ENCODE results near the gene TMED7. TPM values are rescaled to one million over a fixed set of nuclear protein-coding genes. Genes with fewer than 3 reads are reported as not detected.

The TMED7 gene
- total RNA-seq, 1 donor from 2014 or later, result 66.8 TPM

- Mint-ChIP-seq H3K4me1 (ENCODE audit: low read depth, unreplicated experiment) (no peaks in the 10 kb centered on the region), H3K36me3 (ENCODE audit: unreplicated experiment) (no peaks in the 10 kb centered on the region), H3K27ac (ENCODE audit: unreplicated experiment) (no peak overlapping the region), H3K27me3 (ENCODE audit: unreplicated experiment) (no peaks in the 10 kb centered on the region), H3K9me3 (ENCODE audit: unreplicated experiment) (no peaks in the 10 kb centered on the region), H3K4me3 (ENCODE audit: unreplicated experiment) (no peak overlapping the region)
- DNase-seq, result no peak
- TF ChIP-seq CTCF (IDR thresholded peaks at IDR 0.05; ENCODE audit: partially characterized antibody, unreplicated experiment), result no peak
These were observed 46.6 kb downstream of the TMED7 start for GRCh38 chr5:115579216-115579615.

- Mint-ChIP-seq H3K27me3 (ENCODE audit: unreplicated experiment) (no peaks in the 10 kb centered on the region), H3K4me1 (ENCODE audit: low read depth, unreplicated experiment) (no peaks in the 10 kb centered on the region)
These were observed 47.2 kb downstream of the TMED7 start for GRCh38 chr5:115578657-115579056.

GRCh38 chr5:115577741-115578140, 48.1 kb downstream of the TMED7 start:
- no peak for TF ChIP-seq CTCF (IDR thresholded peaks at IDR 0.05; ENCODE audit: partially characterized antibody, unreplicated experiment)
- Mint-ChIP-seq H3K4me3 (ENCODE audit: unreplicated experiment) (no peak overlapping the region), H3K4me1 (ENCODE audit: low read depth, unreplicated experiment) (no peaks in the 10 kb centered on the region), H3K27me3 (ENCODE audit: unreplicated experiment) (no peaks in the 10 kb centered on the region), H3K9me3 (ENCODE audit: unreplicated experiment) (no peaks in the 10 kb centered on the region), H3K36me3 (ENCODE audit: unreplicated experiment) (no peaks in the 10 kb centered on the region), H3K27ac (ENCODE audit: unreplicated experiment) (no peak overlapping the region)
- DNase-seq, result no peak

More at GRCh38 chr5:115578657-115579056, 47.2 kb downstream of the TMED7 start:
- Mint-ChIP-seq H3K9me3 (ENCODE audit: unreplicated experiment) (no peaks in the 10 kb centered on the region), H3K27ac (ENCODE audit: unreplicated experiment) (no peak overlapping the region), H3K4me3 (ENCODE audit: unreplicated experiment) (no peak overlapping the region), H3K36me3 (ENCODE audit: unreplicated experiment) (no peaks in the 10 kb centered on the region)
- no peak for DNase-seq
- no peak for TF ChIP-seq CTCF (IDR thresholded peaks at IDR 0.05; ENCODE audit: partially characterized antibody, unreplicated experiment)

- DNase-seq, result no peak
- no peaks in the 10 kb centered on the region for H3K4me1 Mint-ChIP-seq (ENCODE audit: low read depth, unreplicated experiment)
- TF ChIP-seq CTCF (IDR thresholded peaks at IDR 0.05; ENCODE audit: partially characterized antibody, unreplicated experiment), result no peak
These were observed 48.5 kb downstream of the TMED7 start for GRCh38 chr5:115577329-115577728.

GRCh38 chr5:115575167-115576070, 50.4 kb downstream of the TMED7 start:
- TF ChIP-seq CTCF (IDR thresholded peaks at IDR 0.05; ENCODE audit: partially characterized antibody, unreplicated experiment), result no peak
- no peak for DNase-seq
- no peaks in the 10 kb centered on the region for H3K9me3 Mint-ChIP-seq (ENCODE audit: unreplicated experiment)
- no peak overlapping the region for H3K27ac Mint-ChIP-seq (ENCODE audit: unreplicated experiment)
- H3K36me3 Mint-ChIP-seq (ENCODE audit: unreplicated experiment), result no peaks in the 10 kb centered on the region
- H3K27me3 Mint-ChIP-seq (ENCODE audit: unreplicated experiment), result no peaks in the 10 kb centered on the region
- no peak overlapping the region for H3K4me3 Mint-ChIP-seq (ENCODE audit: unreplicated experiment)
- no peaks in the 10 kb centered on the region for H3K4me1 Mint-ChIP-seq (ENCODE audit: low read depth, unreplicated experiment)

More at GRCh38 chr5:115577329-115577728, 48.5 kb downstream of the TMED7 start:
- Mint-ChIP-seq H3K27ac (ENCODE audit: unreplicated experiment) (no peak overlapping the region), H3K27me3 (ENCODE audit: unreplicated experiment) (no peaks in the 10 kb centered on the region), H3K9me3 (ENCODE audit: unreplicated experiment) (no peaks in the 10 kb centered on the region), H3K4me3 (ENCODE audit: unreplicated experiment) (no peak overlapping the region), H3K36me3 (ENCODE audit: unreplicated experiment) (no peaks in the 10 kb centered on the region)

All from glutamatergic neuron (in vitro differentiated cells).